GM12878 (cell line): ENCODE results near the gene ITGB2. TPM values are rescaled to one million over a fixed set of nuclear protein-coding genes. Genes with fewer than 3 reads are reported as not detected.
A peak's percentile ranks its signal among the peaks of the same experiment; 100 is the strongest.

Source experiments
- BHLHE40 ChIP-seq, 2 experiments: fragments of 450-650 bp in 1 of 2; IDR thresholded peaks; 2 replicates each; pipeline ENCODE4 v1.6.1; 2011 to 2017; ENCODE audit warnings: low read depth in 2 of 2, borderline replicate concordance in 1 of 2, improper control_type of control experiment in 1 of 2, low read length in 1 of 2, mild to moderate bottlenecking in 1 of 2
- CREM ChIP-seq: IDR thresholded peaks from 2 replicates; pipeline ENCODE4 v1.6.1; 2014; ENCODE audit warnings: antibody characterized with exemption, low read depth
- DPF2 ChIP-seq: fragments of 450-650 bp; IDR thresholded peaks from 2 replicates; pipeline ENCODE4 v1.6.1; 2017; ENCODE audit warnings: mild to moderate bottlenecking
- JUNB ChIP-seq: IDR thresholded peaks from 2 replicates; pipeline ENCODE4 v1.6.1; 2016; ENCODE audit warnings: antibody characterized with exemption, mild to moderate bottlenecking
- KLF5 ChIP-seq: fragments of 450-650 bp; IDR thresholded peaks from 2 replicates; pipeline ENCODE4 v1.6.1; 2014; ENCODE audit warnings: mild to moderate bottlenecking; ENCODE audit not compliant: partially characterized antibody
- MEF2A ChIP-seq: IDR thresholded peaks from 2 replicates; pipeline ENCODE4 v1.6.1; 2011; ENCODE audit warnings: low read depth, mild to moderate bottlenecking, low read length, moderate library complexity; ENCODE audit not compliant: insufficient read depth
- NRF1 ChIP-seq: conservative IDR thresholded peaks from 2 replicates; pipeline ENCODE4 v1.6.1; 2011; ENCODE audit warnings: mild to moderate bottlenecking, low read depth, low read length, improper control_type of control experiment
- PKNOX1 ChIP-seq: fragments of 450-650 bp; IDR thresholded peaks from 2 replicates; pipeline ENCODE4 v1.6.1; 2016; ENCODE audit warnings: mild to moderate bottlenecking
- RAD21 ChIP-seq: IDR thresholded peaks from 2 replicates; pipeline ENCODE4 v1.6.1; 2011; ENCODE audit warnings: mild to moderate bottlenecking, low read depth, low read length, moderate library complexity; ENCODE audit not compliant: insufficient read depth
- RCOR1 ChIP-seq: conservative IDR thresholded peaks from 2 replicates; pipeline ENCODE4 v1.6.1; 2012; ENCODE audit warnings: low read depth, low read length, improper control_type of control experiment
- SREBF1 ChIP-seq: IDR thresholded peaks from 2 replicates; pipeline ENCODE4 v1.6.1; 2012; ENCODE audit warnings: mild to moderate bottlenecking, low read length
- STAT3 ChIP-seq: IDR thresholded peaks from 2 replicates; pipeline ENCODE4 v1.6.1; 2011; ENCODE audit warnings: low read depth, low read length, improper control_type of control experiment
- TCF7 ChIP-seq: IDR thresholded peaks from 2 replicates; pipeline ENCODE4 v1.6.1; 2014; ENCODE audit warnings: antibody characterized with exemption, borderline replicate concordance
- USF1 ChIP-seq: IDR thresholded peaks from 2 replicates; pipeline ENCODE4 v1.6.1; 2011; ENCODE audit warnings: borderline replicate concordance, low read depth, mild to moderate bottlenecking, moderate library complexity, mixed read lengths, low read length; ENCODE audit not compliant: insufficient read depth; ENCODE audit errors: extremely low read length
- USF2 ChIP-seq: IDR thresholded peaks from 2 replicates; pipeline ENCODE4 v1.6.1; 2011; ENCODE audit warnings: low read depth, low read length, improper control_type of control experiment, borderline replicate concordance
- YBX1 ChIP-seq: fragments of 450-650 bp; IDR thresholded peaks from 2 replicates; pipeline ENCODE4 v1.6.1; 2016; ENCODE audit warnings: antibody characterized with exemption
- YY1 ChIP-seq: IDR thresholded peaks from 2 replicates; pipeline ENCODE4 v1.6.1; 2011; ENCODE audit warnings: low read depth, mild to moderate bottlenecking, low read length
- ZNF274 ChIP-seq: IDR thresholded peaks from one replicate; pipeline ENCODE4 v1.8.0; 2011; ENCODE audit not compliant: insufficient read length, insufficient read depth
- polyA plus RNA-seq, 11 experiments: library from polyadenylated mRNA; depleted of rRNA in 4 of 11; unstranded in 6 of 11; stranded (reverse) in 5 of 11; fragments of >200 nt; fragmentation: Nextera tagmentation in 4 of 11; fragmentation: Illumina TruSeq in 1 of 11; extraction: Ambion mirVana in 4 of 11; extraction: Trizol in 1 of 11; gene quantifications; 1 replicate in 1 of 11; 2 replicates in 10 of 11; pipeline versions ENCODE4 v1.2.1 to v1.2.3, GENCODE V29; 2011 to 2016; ENCODE audit warnings: inconsistent platforms in 2 of 11, missing spikeins in 2 of 11, low read depth in 1 of 11
- total RNA-seq, 4 experiments: library from RNA; depleted of rRNA in 3 of 4; stranded (reverse); fragments of >200 nt in 3 of 4; fragmentation: Illumina TruSeq in 1 of 4; extraction: Trizol in 1 of 4; gene quantifications; 2 replicates each; pipeline versions ENCODE4 v1.2.1 to v1.2.3, GENCODE V29; 2013 to 2021
- TF ChIP-seq, protein P1 (sequence below): fragments of 450-650 bp; IDR thresholded peaks from 2 replicates; pipeline ENCODE4 v1.6.1; 2017; ENCODE audit warnings: low read depth, mild to moderate bottlenecking, moderate library complexity
- TF ChIP-seq, protein P2 (sequence below): fragments of 450-650 bp; IDR thresholded peaks from 2 replicates; pipeline ENCODE4 v1.6.1; 2018; ENCODE audit warnings: borderline replicate concordance, mild to moderate bottlenecking; ENCODE audit not compliant: partially characterized antibody
- TF ChIP-seq, protein P3 (sequence below): IDR thresholded peaks from 2 replicates; pipeline ENCODE4 v1.6.1; 2011; ENCODE audit warnings: borderline replicate concordance, low read depth, mild to moderate bottlenecking, moderate library complexity, low read length; ENCODE audit not compliant: insufficient read depth, poor library complexity, severe bottlenecking

Gene ITGB2
- total and polyA plus RNA-seq, 10 of the 15 experiments (the other 5 are each of a cell fraction or from before 2014, with no cell fraction given), result 8.0 to 172 (median 58.9) TPM

- no peak for TF ChIP-seq CREM
- TF ChIP-seq SREBF1, result no peak
- TF ChIP-seq BHLHE40 (IDR thresholded peaks at IDR 0.05; ENCODE audit: borderline replicate concordance in 1 of 2, low read depth in 2 of 2, low read length in 1 of 2), result peak in 1 of 2 experiments; percentile 17; a peak in 1 of 4 replicates
- TF ChIP-seq, protein P1, sequence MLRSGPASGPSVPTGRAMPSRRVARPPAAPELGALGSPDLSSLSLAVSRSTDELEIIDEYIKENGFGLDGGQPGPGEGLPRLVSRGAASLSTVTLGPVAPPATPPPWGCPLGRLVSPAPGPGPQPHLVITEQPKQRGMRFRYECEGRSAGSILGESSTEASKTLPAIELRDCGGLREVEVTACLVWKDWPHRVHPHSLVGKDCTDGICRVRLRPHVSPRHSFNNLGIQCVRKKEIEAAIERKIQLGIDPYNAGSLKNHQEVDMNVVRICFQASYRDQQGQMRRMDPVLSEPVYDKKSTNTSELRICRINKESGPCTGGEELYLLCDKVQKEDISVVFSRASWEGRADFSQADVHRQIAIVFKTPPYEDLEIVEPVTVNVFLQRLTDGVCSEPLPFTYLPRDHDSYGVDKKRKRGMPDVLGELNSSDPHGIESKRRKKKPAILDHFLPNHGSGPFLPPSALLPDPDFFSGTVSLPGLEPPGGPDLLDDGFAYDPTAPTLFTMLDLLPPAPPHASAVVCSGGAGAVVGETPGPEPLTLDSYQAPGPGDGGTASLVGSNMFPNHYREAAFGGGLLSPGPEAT, result no peak
- TF ChIP-seq DPF2, result peak; percentile 38; the same call in 1 of the 2 replicates
- no peak for TF ChIP-seq RCOR1
- TF ChIP-seq NRF1, result no peak
- peak; percentile 2; the same call in 1 of the 2 replicates for TF ChIP-seq RAD21
- no peak for TF ChIP-seq USF1
- TF ChIP-seq KLF5, result no peak
- no peak for TF ChIP-seq STAT3
- TF ChIP-seq PKNOX1, result no peak
- TF ChIP-seq YY1, result no peak
- no peak for TF ChIP-seq JUNB
- TF ChIP-seq USF2, result no peak
- no peak for TF ChIP-seq YBX1
- no peak for TF ChIP-seq TCF7
- no peak for TF ChIP-seq MEF2A
- TF ChIP-seq, protein P2, sequence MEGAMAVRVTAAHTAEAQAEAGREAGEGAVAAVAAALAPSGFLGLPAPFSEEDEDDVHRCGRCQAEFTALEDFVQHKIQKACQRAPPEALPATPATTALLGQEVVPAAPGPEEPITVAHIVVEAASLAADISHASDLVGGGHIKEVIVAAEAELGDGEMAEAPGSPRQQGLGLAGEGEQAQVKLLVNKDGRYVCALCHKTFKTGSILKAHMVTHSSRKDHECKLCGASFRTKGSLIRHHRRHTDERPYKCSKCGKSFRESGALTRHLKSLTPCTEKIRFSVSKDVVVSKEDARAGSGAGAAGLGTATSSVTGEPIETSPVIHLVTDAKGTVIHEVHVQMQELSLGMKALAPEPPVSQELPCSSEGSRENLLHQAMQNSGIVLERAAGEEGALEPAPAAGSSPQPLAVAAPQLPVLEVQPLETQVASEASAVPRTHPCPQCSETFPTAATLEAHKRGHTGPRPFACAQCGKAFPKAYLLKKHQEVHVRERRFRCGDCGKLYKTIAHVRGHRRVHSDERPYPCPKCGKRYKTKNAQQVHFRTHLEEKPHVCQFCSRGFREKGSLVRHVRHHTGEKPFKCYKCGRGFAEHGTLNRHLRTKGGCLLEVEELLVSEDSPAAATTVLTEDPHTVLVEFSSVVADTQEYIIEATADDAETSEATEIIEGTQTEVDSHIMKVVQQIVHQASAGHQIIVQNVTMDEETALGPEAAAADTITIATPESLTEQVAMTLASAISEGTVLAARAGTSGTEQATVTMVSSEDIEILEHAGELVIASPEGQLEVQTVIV, result no peak
- TF ChIP-seq, protein P3, sequence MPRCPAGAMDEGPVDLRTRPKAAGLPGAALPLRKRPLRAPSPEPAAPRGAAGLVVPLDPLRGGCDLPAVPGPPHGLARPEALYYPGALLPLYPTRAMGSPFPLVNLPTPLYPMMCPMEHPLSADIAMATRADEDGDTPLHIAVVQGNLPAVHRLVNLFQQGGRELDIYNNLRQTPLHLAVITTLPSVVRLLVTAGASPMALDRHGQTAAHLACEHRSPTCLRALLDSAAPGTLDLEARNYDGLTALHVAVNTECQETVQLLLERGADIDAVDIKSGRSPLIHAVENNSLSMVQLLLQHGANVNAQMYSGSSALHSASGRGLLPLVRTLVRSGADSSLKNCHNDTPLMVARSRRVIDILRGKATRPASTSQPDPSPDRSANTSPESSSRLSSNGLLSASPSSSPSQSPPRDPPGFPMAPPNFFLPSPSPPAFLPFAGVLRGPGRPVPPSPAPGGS, result no peak
- no peak for TF ChIP-seq ZNF274
These were observed 75.1 kb downstream of the ITGB2 start (continued) for GRCh38 chr21:44845418-44846223.
